AG04449 (cell line): ENCODE results near the gene SASH1.

ENCODE experiments used
- CTCF ChIA-PET: fragments of 350-600 bp; formaldehyde crosslinking; extraction: SDS; loops from one replicate; lab custom pipeline; 2021; ENCODE audit warnings: antibody characterized with exemption; lab: Yijun Ruan, JAX
- POLR2A ChIA-PET: fragments of 400-600, 350-600 bp; formaldehyde crosslinking; extraction: SDS; loops from one replicate; lab custom pipeline; 2020; ENCODE audit warnings: antibody characterized with exemption, inconsistent platforms; lab: Yijun Ruan, JAX
- DNase-seq: peaks from one replicate; pipeline ENCODE4 v3.0.0-alpha.2; 2010; ENCODE audit warnings: low read depth, low spot score
- H3K4me3 ChIP-seq: 2 replicates; pipeline ENCODE4 v1.5.1; 2011; ENCODE audit warnings: low read depth, mild to moderate bottlenecking, control low read depth, low read length
- TF ChIP-seq, protein P1 (sequence below): IDR thresholded peaks from one replicate; pipeline ENCODE4 v1.5.1; 2011; ENCODE audit warnings: mild to moderate bottlenecking, moderate library complexity, low read length, control low read depth, inconsistent platforms; ENCODE audit not compliant: insufficient read depth; ENCODE audit errors: missing control alignments

Gene SASH1

DNA sequence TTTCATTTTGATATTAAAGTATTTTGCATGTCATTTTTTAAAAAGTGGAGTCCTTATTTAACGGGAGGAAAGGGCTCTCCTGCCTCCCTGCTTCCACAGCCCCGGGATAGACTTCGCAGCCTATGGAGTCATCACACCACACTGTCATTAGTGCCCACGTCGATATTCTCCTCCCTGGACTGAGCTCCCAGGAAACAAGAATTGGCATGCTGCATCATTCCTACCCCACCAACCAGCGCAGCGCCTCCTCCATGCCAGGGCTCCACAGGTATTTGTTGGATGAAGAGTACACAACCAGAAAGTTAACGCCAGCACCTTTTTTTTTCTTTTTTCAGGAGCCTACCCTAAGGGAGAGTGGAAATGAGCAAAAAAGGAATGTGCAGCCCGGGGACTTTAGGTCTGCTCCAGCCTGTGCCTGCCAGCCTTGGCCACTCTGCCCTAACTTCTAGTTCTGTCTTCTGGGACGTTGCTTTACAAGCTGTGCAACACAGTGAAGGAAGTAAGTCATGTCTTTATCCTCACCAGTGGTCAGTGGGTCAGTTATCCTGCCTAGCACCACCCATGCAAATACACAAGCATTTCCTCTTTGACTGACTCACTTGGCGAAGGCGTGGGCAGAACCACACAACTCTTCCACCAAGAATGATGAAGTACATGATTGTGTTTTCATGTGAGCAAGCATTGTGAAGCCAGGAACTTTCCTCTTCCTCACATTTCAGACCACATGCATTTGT lies 223.5 kb downstream of the SASH1 start:
- CTCF ChIA-PET: interaction anchor here (1.2 to 10.6 kb wide), 2 partner anchors 408 to 462 kb away, joined by 4 to 105 read pairs; no protein-coding TSS in a partner anchor
- TF ChIP-seq, protein P1, sequence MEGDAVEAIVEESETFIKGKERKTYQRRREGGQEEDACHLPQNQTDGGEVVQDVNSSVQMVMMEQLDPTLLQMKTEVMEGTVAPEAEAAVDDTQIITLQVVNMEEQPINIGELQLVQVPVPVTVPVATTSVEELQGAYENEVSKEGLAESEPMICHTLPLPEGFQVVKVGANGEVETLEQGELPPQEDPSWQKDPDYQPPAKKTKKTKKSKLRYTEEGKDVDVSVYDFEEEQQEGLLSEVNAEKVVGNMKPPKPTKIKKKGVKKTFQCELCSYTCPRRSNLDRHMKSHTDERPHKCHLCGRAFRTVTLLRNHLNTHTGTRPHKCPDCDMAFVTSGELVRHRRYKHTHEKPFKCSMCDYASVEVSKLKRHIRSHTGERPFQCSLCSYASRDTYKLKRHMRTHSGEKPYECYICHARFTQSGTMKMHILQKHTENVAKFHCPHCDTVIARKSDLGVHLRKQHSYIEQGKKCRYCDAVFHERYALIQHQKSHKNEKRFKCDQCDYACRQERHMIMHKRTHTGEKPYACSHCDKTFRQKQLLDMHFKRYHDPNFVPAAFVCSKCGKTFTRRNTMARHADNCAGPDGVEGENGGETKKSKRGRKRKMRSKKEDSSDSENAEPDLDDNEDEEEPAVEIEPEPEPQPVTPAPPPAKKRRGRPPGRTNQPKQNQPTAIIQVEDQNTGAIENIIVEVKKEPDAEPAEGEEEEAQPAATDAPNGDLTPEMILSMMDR: no peak
- no peak overlapping the region for H3K4me3 ChIP-seq
- peak; percentile 65 for DNase-seq
- POLR2A ChIA-PET: no interaction called here

DNA sequence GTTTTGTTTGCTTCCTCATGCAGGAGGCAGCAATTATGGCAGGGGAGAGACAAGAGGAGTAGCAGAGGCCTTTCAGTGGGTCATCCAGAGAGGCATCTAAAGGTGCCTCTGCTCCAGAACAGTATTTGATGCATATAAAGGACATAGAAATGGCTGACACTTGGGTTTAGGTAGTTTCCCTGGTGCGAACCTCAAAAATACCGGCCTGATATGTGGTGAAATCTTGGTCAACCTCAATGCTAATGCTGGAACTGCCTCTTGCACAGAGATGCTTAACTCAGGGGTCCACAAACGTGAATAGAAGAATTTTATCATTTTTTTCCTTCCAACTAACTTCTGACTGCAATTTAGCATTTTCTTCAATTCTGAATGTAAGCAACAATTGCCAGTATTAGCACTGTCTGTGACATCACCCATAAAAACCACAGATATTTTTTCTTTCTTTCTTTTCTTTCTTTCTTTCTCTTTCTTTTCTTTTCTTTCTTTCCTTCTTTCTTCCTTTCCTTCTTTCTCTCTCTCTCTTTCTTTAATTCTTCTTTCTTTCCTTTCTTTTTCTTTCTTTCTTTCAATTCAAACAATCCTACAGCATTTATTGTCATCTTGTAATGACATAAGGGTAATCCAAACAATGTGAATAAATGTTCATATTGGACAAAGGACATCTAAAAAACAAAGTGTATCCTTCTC lies 224.2 kb downstream of the SASH1 start:
- DNase-seq: no peak
- H3K4me3 ChIP-seq: no peak overlapping the region
- CTCF ChIA-PET: interaction anchor here (1.4 kb wide), 1 partner anchor 11 kb away, joined by 9 read pairs; no protein-coding TSS in a partner anchor
- POLR2A ChIA-PET: no interaction called here
- TF ChIP-seq, protein P1: no peak

DNA sequence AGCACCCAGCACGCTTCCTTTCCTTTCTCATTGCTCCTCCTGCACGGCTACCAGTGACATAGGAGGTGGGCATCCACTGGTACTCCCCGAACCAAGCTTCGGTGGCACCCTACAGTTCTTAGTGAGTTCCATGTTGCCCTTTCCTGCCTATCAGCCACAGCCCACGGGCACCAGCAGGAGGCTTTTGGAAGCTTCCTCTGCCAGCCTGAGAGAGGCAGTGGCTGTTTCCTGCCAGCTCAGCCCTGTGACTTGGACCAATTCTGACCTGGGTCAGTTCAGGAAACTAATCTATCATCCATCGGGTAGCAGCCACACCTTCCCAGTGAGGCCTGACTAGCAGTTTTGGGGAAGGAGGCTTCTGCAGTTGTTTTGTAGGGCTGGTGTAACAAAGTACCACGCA lies 227.8 kb downstream of the SASH1 start:
- no peak overlapping the region for H3K4me3 ChIP-seq
- ChIA-PET CTCF (interaction anchor here (1.0 to 2.3 kb wide), 5 partner anchors 8 to 456 kb away, joined by 3 to 12 read pairs (median 6); no protein-coding TSS in a partner anchor), POLR2A (no interaction called here)
- DNase-seq: no peak
- TF ChIP-seq, protein P1: no peak

DNA sequence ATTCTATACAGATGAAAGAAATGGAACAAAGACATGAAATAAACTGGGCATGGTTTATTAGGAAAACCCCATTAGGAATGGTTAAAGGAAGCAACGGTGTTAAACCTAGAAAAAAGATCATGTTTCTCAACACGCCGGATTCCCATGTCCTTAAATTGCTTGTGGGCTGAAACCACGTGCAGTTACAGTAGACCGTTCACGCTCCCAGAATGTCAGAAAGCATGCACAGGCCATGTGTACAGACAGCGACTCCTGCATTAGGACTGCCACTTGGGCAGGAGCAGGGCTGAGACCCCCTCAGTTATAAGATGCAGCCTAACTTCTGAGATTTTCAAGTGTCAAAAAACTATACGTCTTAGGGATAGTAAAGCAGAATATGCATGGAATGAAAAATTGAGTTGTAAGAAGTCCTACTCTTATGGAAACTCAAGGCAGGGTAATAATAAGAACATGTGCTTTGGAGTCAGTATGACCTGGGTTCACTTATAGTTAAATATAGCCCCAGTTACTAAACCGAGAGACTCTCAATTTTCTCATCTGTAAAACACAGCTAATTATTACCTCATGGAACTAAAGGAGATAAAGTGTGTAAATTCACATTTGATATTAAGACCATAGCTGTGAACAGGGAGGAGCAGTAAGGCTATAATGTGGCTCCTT lies 230.2 kb downstream of the SASH1 start:
- POLR2A ChIA-PET: no interaction called here
- TF ChIP-seq, protein P1: no peak
- CTCF ChIA-PET: interaction anchor here (0.8 to 1.8 kb wide), 5 partner anchors 11 to 454 kb away, joined by 3 to 11 read pairs (median 4); no protein-coding TSS in a partner anchor
- no peak for DNase-seq
- no peak overlapping the region for H3K4me3 ChIP-seq

DNA sequence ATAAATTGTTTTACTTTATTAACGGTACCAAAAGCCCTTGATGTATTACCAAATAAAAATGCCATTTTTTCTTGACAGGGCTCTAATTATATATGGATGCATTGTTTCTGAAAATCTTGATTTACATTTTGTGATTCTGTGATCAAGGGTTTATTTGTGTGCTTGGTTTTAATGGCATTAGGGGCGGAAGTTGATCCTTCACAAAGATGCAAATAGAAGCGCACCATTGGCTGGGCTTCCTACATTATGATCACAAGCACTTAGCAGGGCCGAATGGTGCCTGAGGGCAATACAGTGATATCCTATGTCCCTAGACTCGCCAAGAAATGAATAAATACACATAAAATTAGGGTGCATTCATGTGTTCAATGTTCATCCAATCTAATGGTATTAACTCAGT lies 231.3 kb downstream of the SASH1 start:
- TF ChIP-seq, protein P1: no peak
- ChIA-PET CTCF (interaction anchor here (0.8 to 1.8 kb wide), 6 partner anchors 10 to 453 kb away, joined by 3 to 11 read pairs (median 4); no protein-coding TSS in a partner anchor), POLR2A (no interaction called here)
- no peak for DNase-seq
- no peak overlapping the region for H3K4me3 ChIP-seq
